Stimulated activated CD8-positive, alpha-beta memory T cell treated with anti-CD3 and anti-CD28 coated beads, Interleukin-7, amount 100 ng/mL, for 4 hours (primary cell): ENCODE results near the gene TOP1.

Source experiments
- DNase-seq, 2 donors: peaks; one replicate each; pipeline ENCODE4 v3.0.0-alpha.2; 2020; ENCODE audit warnings: low read depth in 2 of 2

Gene TOP1

DNA sequence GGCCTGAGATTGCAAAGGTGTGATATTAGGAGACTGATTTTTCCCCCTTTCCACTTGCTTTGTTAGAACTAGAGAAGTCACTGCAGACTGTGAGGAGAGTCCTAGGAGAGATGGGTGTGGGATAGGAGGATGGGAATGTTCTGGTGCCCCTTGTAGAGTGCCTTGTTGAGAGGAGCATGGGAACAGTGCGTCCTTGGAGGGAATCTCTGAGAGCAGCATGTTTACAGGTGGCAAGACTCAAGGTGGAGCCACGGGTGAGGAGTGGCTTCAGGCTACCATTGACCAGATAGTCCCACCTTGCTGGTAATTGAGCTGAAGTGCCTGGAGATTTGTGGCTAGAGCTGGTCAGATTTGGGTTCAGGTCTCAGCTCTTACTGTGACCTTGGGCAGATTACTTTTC, 114.7 kb downstream of the TOP1 start:
- DNase-seq, result no peak

GRCh38 chr20:41145317-41145716, 116.7 kb downstream of the TOP1 start:
- no peak for DNase-seq

- no peak for DNase-seq
These were observed 117.4 kb downstream of the TOP1 start for GRCh38 chr20:41145821-41146620.

- DNase-seq, result no peak
These were observed 119.2 kb downstream of the TOP1 start for GRCh38 chr20:41147767-41148191.

DNA sequence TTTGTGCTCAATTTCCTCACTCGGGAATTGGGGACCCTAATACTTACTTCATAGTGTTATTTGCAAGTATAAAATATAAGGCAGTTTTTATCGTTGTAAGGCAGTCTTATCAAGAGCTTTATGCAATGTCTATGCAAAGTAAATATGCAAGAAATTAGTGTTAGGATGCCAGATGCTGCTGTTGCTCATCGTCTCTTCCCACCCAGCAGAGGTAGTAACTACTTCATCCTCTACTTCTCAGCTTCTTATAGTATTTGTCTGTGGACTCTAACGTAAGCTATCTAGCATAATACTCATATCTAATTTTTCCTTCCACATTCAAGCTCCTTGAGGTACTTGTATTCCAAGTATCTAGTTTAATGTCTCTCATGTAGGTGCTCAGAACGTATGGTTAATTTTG, 120.3 kb downstream of the TOP1 start:
- no peak for DNase-seq

DNA sequence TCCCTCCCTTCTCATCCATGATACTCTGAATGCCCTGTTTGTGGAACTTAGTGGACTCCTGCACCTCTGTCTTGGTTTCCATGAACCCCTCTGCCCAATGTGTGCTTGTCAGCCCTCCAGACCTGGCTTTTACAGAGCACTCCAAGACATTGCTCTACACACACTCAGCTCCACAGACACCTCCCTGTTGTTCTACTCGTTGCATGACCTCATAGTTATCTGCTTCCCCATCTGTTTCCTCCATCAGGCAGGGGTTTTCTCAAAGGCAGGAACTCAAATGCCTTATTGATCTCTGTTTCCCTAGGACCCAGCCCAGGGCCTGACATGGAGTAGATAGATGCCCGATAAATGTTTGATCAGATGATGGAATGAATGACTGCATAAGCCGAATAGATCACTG, 122.0 kb downstream of the TOP1 start:
- no peak for DNase-seq

GRCh38 chr20:41151134-41151869, 122.7 kb downstream of the TOP1 start:
- no peak for DNase-seq

DNA sequence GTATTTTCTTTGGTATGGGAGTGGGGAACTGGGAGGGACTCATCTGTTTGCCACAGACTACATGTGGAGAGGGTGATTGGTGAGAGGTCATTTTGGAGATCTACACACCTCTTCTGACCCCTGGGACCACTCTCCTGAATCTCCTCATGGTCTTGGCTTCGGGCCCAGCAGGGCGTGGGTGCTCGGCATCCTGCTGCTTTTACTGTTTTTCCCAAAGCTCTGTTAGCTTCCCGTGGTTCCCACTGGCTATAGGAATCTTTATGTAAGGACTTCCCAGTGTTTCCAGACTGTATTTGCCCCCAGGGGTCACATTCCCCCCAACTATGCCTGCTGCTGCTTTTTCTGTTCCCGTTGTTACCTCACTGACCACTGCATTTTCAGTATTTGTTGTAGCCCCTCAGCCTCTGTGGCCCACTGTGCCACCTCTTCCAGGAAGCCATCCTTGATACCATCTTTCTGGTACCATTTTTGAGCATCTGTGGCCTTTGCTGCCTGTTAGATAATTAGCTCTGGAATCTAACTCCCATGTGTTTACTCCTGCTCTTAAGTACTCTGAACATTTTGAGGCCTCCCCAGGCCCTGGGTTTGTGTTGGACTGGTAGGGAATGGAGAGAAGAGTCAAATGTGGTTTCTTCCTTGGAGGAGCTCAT, 123.6 kb downstream of the TOP1 start:
- DNase-seq, result no peak

DNA sequence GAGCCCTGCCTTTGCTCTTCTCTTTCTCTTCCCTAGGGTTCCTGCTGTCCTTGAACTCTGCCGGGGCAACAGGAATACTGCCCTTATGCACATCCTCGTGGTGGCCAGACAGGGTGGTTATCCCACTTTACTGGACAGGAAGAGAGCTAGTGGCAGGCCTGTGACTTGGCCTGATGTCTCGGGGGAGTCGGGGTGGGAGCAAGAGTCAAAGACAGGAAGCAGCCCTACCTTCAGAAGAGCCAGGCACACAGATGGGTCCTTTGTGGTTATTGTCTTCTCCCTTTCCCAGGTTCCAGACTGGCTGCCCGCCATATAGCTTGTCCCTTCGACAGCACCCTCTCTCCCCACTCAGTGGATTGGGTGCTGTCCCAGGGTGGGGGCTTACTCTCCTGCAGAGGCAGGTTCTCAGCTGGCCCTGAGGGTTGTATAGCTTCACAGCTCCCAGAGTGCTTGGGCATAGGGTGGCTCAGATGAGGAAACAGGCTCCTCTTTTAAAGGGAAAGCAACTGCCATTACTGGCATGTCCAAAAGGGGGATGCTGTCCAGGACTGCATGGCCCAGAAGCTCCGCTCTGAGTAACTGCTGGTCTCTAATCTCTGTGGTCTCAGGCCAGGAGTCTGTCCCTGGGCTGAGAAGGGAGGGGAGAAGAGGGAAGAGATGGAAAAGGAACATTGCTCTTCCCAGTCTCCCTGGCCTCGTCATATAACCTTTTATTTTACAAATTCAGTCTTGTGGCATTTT, 126.0 kb downstream of the TOP1 start:
- no peak for DNase-seq

DNA sequence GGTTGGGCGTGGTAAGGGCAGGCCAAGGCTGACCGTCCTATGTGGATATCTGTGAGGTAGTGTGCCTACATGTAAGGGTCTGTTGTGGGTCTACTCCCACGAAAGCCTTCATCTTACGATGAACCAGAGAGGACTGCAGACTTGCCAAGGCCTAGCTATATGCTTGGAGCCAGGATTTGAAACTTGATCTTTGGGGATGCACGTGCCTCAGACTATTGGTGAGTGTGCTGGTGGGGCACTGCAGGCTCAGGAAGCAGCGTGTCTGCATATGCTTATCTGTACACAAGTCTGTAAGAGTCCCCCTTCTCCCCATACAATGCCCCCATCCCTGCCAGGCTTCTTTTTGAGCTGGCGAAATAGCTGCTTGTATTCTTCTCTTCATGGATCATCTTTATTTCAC, 126.6 kb downstream of the TOP1 start:
- DNase-seq, result no peak

GRCh38 chr20:41158082-41158625, 129.5 kb downstream of the TOP1 start:
- DNase-seq, result no peak

- no peak for DNase-seq
These were observed 130.9 kb downstream of the TOP1 start for GRCh38 chr20:41159547-41159946.

DNA sequence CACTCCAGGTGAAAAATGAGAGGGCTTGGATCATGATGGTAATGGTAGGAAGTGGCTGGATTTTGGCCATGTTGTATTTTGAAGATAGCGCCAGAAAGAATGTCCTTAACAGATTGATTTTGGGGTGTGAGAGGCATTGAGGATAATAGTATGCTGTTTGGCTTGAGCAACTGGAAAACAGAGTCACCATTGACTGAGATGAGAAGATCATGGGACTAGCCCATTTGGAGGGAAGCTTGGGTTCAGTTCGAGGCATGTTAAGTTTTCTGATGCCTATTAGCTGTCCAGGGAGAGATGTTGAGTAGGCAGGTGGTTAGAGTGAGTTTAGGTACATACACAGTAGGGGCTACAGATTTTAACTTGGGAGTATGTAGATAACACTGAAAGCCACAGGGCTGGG, 132.1 kb downstream of the TOP1 start:
- DNase-seq, result no peak

DNA sequence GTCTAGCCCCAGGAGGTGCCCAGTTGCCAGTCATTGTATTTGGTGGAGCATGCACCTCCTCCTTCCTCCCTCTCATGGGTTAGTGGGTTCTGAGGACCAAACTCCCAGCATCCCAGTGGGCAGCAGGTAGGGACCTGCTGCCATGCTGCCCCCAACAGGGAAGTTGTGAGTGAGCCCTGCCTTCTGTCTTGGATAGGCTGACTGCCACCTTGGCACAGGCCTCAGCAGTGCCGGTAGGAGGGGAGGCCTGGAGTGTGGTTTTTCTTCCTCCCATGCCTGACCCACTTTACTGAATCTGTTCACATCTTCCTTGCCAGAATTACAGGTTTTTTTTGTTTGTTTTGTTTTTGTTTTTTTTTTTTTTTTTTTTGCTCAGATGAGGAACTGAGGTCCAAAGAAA, 133.3 kb downstream of the TOP1 start:
- no peak for DNase-seq

GRCh38 chr20:41162396-41162795, 133.8 kb downstream of the TOP1 start:
- DNase-seq, result no peak

- no peak for DNase-seq
These were observed 135.2 kb downstream of the TOP1 start for GRCh38 chr20:41163821-41164220.

DNA sequence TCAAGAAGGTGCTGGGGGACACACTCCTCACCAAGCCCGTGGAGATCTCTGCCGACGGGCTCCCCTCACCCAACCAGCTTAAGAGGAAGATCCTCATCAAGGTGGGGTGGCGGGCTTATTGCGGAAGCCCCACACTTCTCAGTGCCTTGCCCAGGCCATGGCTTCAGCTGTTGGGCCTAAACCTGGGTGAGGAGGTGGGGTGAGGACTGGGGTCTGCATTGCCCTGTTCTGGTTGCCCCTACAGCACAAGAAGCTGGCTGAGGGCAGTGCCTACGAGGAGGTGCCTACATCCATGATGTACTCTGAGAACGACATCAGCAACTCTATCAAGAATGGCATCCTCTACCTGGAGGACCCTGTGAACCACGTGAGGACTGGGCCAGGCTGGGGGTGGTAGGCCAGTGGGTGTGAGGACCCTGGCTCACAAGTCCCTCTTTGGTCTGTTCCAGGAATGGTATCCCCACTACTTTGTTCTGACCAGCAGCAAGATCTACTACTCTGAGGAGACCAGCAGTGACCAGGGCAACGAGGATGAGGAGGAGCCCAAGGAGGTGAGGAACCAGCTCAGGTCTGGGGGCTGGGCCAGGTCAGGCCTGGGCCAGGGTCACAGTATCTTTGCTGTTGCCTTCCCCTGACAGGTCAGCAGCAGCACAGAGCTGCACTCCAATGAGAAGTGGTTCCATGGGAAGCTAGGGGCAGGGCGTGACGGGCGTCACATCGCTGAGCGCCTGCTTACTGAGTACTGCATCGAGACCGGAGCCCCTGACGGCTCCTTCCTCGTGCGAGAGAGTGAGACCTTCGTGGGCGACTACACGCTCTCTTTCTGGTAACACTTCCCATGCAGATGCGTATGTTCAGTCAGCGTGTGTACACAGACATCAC, 136.6 kb downstream of the TOP1 start:
- no peak for DNase-seq

DNA sequence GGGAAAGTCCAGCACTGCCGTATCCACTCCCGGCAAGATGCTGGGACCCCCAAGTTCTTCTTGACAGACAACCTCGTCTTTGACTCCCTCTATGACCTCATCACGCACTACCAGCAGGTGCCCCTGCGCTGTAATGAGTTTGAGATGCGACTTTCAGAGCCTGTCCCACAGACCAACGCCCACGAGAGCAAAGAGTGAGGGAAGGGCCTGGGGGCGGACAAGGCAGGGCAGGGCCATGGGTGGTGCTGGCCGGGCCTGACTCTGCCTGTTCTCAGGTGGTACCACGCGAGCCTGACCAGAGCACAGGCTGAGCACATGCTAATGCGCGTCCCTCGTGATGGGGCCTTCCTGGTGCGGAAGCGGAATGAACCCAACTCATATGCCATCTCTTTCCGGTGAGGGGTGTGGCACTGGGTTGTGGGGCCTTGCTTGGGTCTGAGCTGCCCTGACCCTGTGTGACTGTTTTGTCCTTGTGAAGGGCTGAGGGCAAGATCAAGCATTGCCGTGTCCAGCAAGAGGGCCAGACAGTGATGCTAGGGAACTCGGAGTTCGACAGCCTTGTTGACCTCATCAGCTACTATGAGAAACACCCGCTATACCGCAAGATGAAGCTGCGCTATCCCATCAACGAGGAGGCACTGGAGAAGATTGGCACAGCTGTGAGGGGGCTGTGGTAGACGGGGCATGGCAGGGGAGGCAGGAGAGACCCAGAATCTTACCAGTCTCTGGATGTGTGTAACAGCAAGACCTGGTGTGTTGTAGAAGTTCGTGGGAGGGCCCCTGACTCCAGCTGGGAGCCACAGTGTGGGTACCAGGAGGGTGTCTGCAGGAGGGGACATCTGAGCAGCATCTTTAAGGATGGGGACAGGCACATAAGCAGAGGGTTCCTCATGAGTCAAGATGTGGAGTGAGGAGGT, 137.8 kb downstream of the TOP1 start:
- no peak for DNase-seq

- no peak for DNase-seq
These were observed 138.5 kb downstream of the TOP1 start for GRCh38 chr20:41167118-41167470.
